Stimulated activated CD8-positive, alpha-beta memory T cell treated with anti-CD3 and anti-CD28 coated beads, Interleukin-2, amount 100 ng/mL, for 48 hours (primary cell): ENCODE data around the gene ATP8A2.
"Not testable (repeated sequence)": the region's sequence is repeated elsewhere in the genome, so short reads cannot be mapped to it uniquely, and the experiment has no call there.

Experiments used
- DNase-seq, 2 donors: peaks; one replicate each; pipeline ENCODE4 v3.0.0-alpha.2; 2020; ENCODE audit warnings: low read depth in 2 of 2

The ATP8A2 gene

GRCh38 chr13:25806264-25806974 is 434.6 kb downstream of the ATP8A2 start:
- DNase-seq, result no peak

- DNase-seq, result no peak
Observed at GRCh38 chr13:25807562-25807961, 435.8 kb downstream of the ATP8A2 start.

- DNase-seq, result no peak
Observed at GRCh38 chr13:25811506-25811905, 439.7 kb downstream of the ATP8A2 start.

- DNase-seq, result no peak
Observed at GRCh38 chr13:25816239-25816638, 444.5 kb downstream of the ATP8A2 start.

GRCh38 chr13:25819856-25820530 is 448.2 kb downstream of the ATP8A2 start:
- DNase-seq, result no peak

- no peak for DNase-seq
Observed at GRCh38 chr13:25821776-25822175, 450.0 kb downstream of the ATP8A2 start.

GRCh38 chr13:25827221-25827620 is 455.4 kb downstream of the ATP8A2 start:
- not testable (repeated sequence) for DNase-seq

GRCh38 chr13:25827831-25828465 is 456.2 kb downstream of the ATP8A2 start:
- DNase-seq, result no peak

- no peak for DNase-seq
Observed at GRCh38 chr13:25833761-25834160, 462.0 kb downstream of the ATP8A2 start.

GRCh38 chr13:25836574-25837336 is 465.0 kb downstream of the ATP8A2 start:
- no peak for DNase-seq

- no peak for DNase-seq
Observed at GRCh38 chr13:25839371-25839770, 467.6 kb downstream of the ATP8A2 start.

- no peak for DNase-seq
Observed at GRCh38 chr13:25840261-25840660, 468.5 kb downstream of the ATP8A2 start.

GRCh38 chr13:25840931-25841330 is 469.2 kb downstream of the ATP8A2 start:
- DNase-seq, result no peak

GRCh38 chr13:25843692-25844091 is 471.9 kb downstream of the ATP8A2 start:
- no peak for DNase-seq

- no peak for DNase-seq
Observed at GRCh38 chr13:25844559-25845434, 473.0 kb downstream of the ATP8A2 start.

- no peak for DNase-seq
Observed at GRCh38 chr13:25846222-25846984, 474.6 kb downstream of the ATP8A2 start.

GRCh38 chr13:25847145-25847544 is 475.4 kb downstream of the ATP8A2 start:
- DNase-seq, result no peak

- no peak for DNase-seq
Observed at GRCh38 chr13:25847635-25848626, 476.2 kb downstream of the ATP8A2 start.
